Measurements from ENCODE around the gene STK32C. TPM values are rescaled to one million over a fixed set of nuclear protein-coding genes. Genes with fewer than 3 reads are reported as not detected.

Gene STK32C
- total and polyA plus RNA-seq, 10 of the 15 experiments (the other 5 are each of a cell fraction or from before 2014, with no cell fraction given), result 1.5 to 18.1 (median 6.4) TPM

DNA sequence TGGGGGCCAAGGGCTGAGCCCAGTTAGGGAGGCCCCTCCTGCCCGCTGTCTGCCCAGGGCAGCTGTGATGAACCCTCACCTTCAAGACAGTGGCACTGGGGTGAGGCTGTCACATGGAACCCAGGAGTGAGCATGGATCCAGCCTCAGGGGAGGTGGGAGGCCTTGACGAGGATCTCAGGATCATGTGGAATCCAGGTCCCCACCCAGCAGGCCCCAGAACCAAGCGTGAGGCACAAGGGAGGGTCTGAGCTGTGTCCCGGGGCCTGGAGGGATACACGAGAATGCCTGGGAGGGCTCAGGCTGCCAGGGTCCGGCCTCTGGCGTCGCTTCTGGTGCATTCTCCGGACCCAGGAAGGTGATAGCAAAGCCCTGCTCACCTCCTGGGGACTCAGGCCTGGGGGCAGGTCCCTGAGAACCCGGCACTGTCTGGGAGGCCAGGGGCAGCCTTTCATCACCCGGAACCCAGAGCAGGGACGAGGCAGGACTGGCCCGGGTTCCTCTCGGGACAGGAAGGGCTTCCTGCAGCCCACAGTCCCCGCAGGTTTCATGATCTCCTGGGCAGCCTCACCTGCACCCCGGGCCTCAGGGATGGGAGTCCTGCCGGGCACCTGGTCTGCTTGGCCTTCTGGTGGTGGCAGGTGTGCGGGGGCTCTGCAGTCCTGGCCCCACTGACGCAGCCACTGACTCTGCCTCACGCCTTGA, 103.5 kb downstream of the STK32C start:
- DNase-seq (ENCODE audit: low read depth, low spot score) (no peak), ATAC-seq (no peak), FAIRE-seq (no peak)
- SMC1A ChIA-PET (ENCODE audit: uncharacterized antibody, unreplicated experiment), result no interaction called here
- POLR2A ChIA-PET, result no interaction called here
- Histone ChIP-seq H3K27me3 (replicated peaks in 1 of 2; ENCODE audit: control insufficient read depth in 2 of 2, insufficient read depth in 2 of 2, low read length in 1 of 2) (no peaks in the 10 kb centered on the region), H3K4me1 (ENCODE audit: control insufficient read depth, insufficient read depth, low read length) (no peaks in the 10 kb centered on the region), H3K36me3 (ENCODE audit: control insufficient read depth in 2 of 2, insufficient read depth in 2 of 2, low read length in 1 of 2) (no peaks in the 10 kb centered on the region), H2AFZ (ENCODE audit: control insufficient read depth, low read depth, low read length) (no peak overlapping the region), H4K20me1 (ENCODE audit: control insufficient read depth, insufficient read depth) (no peaks in the 10 kb centered on the region), H3K4me2 (ENCODE audit: control insufficient read depth, insufficient read depth) (no peak overlapping the region), H3K79me2 (ENCODE audit: control insufficient read depth, insufficient read depth, low read length) (no peaks in the 10 kb centered on the region), H3K27ac (ENCODE audit: control insufficient read depth, insufficient read depth) (no peak overlapping the region), H3K9ac (ENCODE audit: control insufficient read depth, insufficient read depth, low read length) (no peak overlapping the region), H3K9me3 (replicated peaks; ENCODE audit: control insufficient read depth, insufficient read depth, low read length) (no peaks in the 10 kb centered on the region), H3K4me3 (no peak overlapping the region)
- TF ChIP-seq RUNX3 (IDR thresholded peaks at IDR 0.05; ENCODE audit: low read length) (no peak), SREBF2 (IDR thresholded peaks at IDR 0.05; ENCODE audit: low read length) (no peak), POLR2A (IDR thresholded peaks at IDR 0.05; ENCODE audit: low read depth, low read length) (no peak), SIN3A (IDR thresholded peaks at IDR 0.05; ENCODE audit: low read depth, low read length) (no peak), POLR2AphosphoS2 (IDR thresholded peaks at IDR 0.05; ENCODE audit: low read depth, low read length) (no peak), SP1 (IDR thresholded peaks at IDR 0.05; ENCODE audit: low read depth, low read length) (no peak), ZNF592 (IDR thresholded peaks at IDR 0.05) (no peak), HSF1 (IDR thresholded peaks at IDR 0.05; ENCODE audit: low read depth, low read length) (no peak), BRCA1 (IDR thresholded peaks at IDR 0.05; ENCODE audit: low read depth, low read length) (no peak), PAX5 (IDR thresholded peaks at IDR 0.05; ENCODE audit: borderline replicate concordance, low read depth, low read length) (no peak), EED (IDR thresholded peaks at IDR 0.05; ENCODE audit: low read depth) (no peak), ZZZ3 (IDR thresholded peaks at IDR 0.05; ENCODE audit: control insufficient read depth, insufficient read length, low read depth) (no peak), RFX5 (IDR thresholded peaks at IDR 0.05; ENCODE audit: low read depth, low read length) (no peak), NFYA (IDR thresholded peaks at IDR 0.05; ENCODE audit: borderline replicate concordance, low read depth, low read length) (no peak), IKZF1 (conservative IDR thresholded peaks at IDR 0.05) (no peak)
- TF ChIP-seq, protein P1, sequence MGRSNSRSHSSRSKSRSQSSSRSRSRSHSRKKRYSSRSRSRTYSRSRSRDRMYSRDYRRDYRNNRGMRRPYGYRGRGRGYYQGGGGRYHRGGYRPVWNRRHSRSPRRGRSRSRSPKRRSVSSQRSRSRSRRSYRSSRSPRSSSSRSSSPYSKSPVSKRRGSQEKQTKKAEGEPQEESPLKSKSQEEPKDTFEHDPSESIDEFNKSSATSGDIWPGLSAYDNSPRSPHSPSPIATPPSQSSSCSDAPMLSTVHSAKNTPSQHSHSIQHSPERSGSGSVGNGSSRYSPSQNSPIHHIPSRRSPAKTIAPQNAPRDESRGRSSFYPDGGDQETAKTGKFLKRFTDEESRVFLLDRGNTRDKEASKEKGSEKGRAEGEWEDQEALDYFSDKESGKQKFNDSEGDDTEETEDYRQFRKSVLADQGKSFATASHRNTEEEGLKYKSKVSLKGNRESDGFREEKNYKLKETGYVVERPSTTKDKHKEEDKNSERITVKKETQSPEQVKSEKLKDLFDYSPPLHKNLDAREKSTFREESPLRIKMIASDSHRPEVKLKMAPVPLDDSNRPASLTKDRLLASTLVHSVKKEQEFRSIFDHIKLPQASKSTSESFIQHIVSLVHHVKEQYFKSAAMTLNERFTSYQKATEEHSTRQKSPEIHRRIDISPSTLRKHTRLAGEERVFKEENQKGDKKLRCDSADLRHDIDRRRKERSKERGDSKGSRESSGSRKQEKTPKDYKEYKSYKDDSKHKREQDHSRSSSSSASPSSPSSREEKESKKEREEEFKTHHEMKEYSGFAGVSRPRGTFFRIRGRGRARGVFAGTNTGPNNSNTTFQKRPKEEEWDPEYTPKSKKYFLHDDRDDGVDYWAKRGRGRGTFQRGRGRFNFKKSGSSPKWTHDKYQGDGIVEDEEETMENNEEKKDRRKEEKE (IDR thresholded peaks at IDR 0.05), result no peak
- TF ChIP-seq, protein P2, sequence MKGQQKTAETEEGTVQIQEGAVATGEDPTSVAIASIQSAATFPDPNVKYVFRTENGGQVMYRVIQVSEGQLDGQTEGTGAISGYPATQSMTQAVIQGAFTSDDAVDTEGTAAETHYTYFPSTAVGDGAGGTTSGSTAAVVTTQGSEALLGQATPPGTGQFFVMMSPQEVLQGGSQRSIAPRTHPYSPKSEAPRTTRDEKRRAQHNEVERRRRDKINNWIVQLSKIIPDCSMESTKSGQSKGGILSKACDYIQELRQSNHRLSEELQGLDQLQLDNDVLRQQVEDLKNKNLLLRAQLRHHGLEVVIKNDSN (IDR thresholded peaks at IDR 0.05; ENCODE audit: borderline replicate concordance, extremely low read length, insufficient read depth, low read depth, low read length), result no peak
- no TSS peak for BruUV-seq (replicated peaks)
- intact Hi-C loops (cut with micrococcal nuclease; ENCODE audit: unreplicated experiment), result no loop called here
- RAD21 ChIA-PET (ENCODE audit: unreplicated experiment), result no interaction called here
- WGBS (ENCODE audit: insufficient coverage, insufficient replicate concordance, low lambda C conversion rate, missing lambda C conversion rate), result 29% methylated on average over 18 of the region's 20 CpGs
- CTCF ChIA-PET, result no interaction called here
- in situ Hi-C loops (cut with MboI), result no loop called here

All from GM12878 (cell line).